Stimulated activated CD8-positive, alpha-beta memory T cell treated with anti-CD3 and anti-CD28 coated beads, Interleukin-7, amount 100 ng/mL, for 1 hour (primary cell): ENCODE data around the gene PRXL2C.

Source experiments
- DNase-seq, 2 donors: peaks; one replicate each; pipeline ENCODE4 v3.0.0-alpha.2; 2020; ENCODE audit warnings: low read depth in 2 of 2

PRXL2C gene

DNA sequence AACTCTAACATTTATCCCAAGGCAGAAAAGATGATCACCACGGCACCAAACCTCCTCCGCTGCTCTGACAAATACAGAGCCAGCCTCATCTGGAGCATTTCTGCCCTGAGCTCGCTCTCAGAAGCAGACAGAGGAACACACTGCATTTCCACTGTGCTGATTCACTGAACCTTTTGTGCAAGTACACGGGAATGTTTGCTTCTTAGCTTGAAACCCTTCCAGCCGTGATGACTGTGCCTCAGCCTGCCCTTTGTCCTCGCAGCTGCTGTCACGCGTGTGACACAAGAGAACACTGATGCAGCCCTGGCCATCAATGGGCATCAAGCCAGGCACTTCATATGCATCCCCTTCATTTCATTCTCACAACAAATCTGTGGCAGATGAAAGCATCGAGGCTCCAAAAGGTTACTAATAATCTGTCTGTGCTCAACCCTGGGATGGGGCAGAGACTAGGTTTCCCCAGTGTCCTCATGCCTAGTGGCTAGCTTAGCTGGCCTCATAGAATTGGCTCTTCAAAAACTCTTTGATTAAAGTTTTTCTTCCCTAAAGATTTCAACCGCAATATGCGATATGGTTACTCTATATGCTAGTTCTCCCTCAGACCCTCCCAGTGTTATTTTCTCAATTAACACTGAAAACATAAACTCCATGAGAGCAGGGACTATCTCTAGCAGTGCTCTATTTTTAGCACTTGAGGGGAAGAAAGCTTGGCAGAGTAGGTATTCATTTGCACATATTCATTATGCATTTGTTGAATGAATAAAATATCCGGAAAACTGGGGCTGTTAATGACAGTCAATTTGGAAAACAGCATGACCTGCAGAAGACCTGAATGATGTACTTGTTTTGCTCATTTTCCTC is 42.8 kb downstream of the PRXL2C start:
- DNase-seq = no peak

DNA sequence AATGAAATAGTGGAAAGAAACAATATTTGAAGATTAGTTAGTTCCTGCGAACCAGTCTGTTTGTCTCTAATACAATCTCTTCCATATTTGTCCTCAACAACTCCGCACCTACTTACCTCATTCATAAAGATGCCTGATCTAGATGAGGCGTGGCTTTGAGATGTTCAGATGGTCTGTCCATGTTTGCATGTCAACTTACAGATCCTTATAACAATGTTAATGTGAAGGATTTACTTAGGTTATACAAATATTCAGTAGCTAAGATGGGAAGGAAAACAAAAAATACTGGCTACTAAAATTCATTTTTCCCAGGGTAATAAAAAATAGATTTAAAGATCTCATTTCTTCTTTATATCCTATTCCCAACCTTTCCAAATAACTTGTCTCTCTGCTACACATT is 43.8 kb downstream of the PRXL2C start:
- no peak for DNase-seq

DNA sequence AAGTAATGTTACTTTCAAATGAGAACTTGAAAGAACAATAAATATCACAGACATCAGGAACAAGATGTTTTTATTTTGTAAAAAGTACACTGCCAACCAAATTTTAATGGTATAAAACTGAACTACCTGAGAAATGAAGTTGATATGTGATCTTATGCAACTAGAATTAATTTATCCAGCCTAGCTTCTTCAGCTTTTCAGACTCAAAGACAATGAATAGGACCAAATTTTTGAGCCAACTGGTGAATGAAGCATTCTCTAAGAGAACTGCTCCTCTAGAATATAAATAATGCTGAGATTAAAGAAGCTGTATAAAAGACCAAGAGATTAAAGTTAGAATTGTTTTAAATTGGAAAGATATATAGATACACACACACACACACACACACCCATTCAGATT is 45.4 kb downstream of the PRXL2C start:
- no peak for DNase-seq

DNA sequence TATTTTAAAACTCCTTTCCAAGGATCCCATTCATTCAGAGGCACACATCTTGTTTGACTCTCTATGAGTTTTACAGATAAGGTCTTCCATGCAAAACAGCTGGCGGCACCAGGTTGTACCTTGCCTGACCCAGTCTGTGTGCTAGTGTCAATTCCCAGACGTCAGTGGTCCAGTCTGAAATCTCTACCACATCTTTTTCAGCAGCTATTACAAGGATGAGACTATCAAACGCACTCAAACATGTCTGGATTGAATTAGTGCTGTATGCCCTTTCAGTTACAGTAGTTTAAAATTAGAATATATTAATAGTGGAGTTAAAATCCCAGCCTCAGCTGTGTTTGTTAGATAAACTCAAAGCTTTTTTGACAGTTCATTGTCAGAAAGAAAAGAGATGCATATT is 47.1 kb downstream of the PRXL2C start:
- no peak for DNase-seq

DNA sequence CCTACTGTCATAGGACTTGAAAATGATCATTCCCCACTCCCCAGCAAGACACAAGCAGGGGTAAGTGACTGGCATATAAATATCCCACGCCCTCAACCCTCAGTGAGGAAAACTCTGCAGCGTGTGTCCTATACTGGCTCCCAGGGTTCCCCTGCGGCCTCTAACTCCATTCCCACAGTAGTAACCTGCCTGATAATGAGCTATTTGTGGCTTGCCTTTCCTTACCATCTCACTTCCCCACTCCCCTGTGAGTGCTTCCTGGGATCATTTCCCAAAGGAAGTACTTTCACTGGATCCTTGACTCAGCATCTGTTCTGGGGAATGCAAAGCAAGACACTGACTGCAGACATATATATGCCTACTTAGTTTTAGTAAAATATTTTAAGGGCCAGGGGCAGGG is 49.8 kb downstream of the PRXL2C start:
- DNase-seq = no peak

DNA sequence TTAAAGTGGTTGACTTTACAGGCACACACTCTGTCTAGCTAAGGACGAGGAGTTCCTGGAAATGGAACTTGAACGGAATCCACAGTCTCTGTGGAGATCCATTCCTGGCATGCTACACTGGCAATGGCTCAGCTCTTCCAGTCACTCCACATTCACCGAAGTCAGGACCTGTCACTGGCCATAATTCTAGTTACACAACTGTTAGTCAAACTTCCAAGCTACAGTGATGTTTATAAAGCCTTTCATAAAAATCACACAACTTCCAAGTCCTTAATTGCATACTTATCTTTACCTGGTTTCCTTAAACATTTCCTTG is 51.2 kb downstream of the PRXL2C start:
- DNase-seq = no peak

DNA sequence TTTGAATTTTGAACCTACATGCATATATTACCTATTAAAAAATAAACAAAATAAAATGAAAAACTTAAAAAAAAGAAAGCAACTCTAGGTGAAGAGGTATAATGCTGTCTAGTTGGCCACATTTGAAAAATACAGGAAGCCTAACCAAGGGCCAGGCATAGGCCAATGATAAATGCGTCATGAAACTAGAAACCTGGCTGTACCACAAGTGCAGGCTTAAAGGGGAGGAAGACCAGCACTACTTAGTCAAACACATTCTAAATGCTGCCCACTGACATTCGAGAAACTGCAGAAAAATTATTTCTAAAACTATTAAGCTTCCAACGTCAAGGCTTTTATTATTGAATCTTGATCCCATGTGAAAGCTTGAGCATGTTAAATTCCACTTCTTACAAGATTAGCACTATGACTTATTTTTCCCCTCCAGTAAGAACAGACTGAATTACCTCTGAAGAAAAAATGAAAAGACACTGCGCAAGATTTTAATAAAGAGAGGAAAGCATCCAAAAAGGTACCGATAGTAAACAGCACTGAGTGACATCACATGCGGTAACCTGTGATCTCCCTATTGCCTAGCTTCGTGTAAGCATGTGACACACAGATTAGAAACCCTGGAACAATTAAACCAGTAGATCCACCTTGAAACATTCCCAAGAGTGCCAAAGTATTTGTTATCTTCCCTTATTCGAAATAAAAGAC is 51.7 kb downstream of the PRXL2C start:
- no peak for DNase-seq

DNA sequence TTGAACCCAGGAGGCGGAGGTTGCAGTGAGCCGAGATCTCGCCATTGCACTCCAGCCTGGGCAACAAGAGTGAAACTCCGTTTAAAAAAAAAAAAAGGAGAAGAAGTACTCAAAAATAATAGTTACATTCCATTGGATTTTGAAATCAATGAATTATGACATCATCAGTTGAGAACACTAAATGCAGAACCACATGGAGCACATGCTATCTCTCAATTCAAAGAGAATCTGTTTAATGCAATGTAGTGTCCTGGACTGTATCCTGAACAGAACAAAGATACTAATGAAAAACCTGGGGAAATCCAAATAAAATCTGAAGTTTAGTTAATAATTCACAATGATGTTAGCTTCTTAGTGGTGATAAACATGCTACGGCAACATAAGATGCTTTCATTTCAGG is 55.8 kb downstream of the PRXL2C start:
- no peak for DNase-seq

DNA sequence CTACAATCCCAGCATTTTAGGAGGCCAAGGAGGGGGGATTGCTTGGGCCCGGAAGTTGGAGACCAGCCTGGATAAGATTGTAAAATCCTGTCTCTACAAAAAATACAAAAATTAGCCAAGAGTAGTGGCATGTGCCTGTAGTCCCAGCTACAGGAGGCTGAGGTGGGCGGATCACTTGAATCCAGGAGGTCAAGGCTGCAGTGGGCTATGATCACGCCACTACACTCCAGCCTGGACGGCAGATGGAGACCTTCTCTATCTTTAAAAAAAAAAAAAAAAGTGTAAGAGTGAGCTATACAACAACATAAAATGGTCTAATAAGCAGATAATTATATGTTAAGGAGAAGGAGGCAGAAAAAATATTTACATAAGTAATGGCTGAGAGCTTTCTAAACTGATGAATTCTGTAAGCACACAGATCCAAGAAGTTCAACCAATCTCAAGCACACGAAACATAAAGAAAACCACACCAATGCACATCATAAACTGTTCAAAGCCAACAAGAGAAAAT is 58.5 kb downstream of the PRXL2C start:
- no peak for DNase-seq
